PC-3 (cell line): ENCODE data around the gene SPDEF. TPM values are rescaled to one million over a fixed set of nuclear protein-coding genes. Genes with fewer than 3 reads are reported as not detected.

ENCODE experiments used
- ATAC-seq: fragments of 200-7000 bp; cut with Tn5 transposase; 2 replicates; pipeline ENCODE4 v1.9.1; 2020; ENCODE audit warnings: mild to moderate bottlenecking, moderate library complexity
- BruUV-seq: library from RNA; stranded (reverse); fragments of 400-500 nt; replicated peaks from 2 replicates; lab custom pipeline; 2021; lab: Mats Ljungman, UMichigan
- CTCF ChIA-PET: fragments of 300-600 bp; sonication (Branson Sonifier 250); formaldehyde crosslinking; loops from one replicate; lab custom pipeline; 2022; ENCODE audit warnings: antibody characterized with exemption; lab: Charles Lee
- POLR2A ChIA-PET: fragments of 300-600 bp; sonication (Branson Sonifier 250); formaldehyde crosslinking; loops from one replicate; lab custom pipeline; 2022; ENCODE audit warnings: antibody characterized with exemption; ENCODE audit not compliant: unreplicated experiment; lab: Charles Lee
- DNase-seq: peaks from one replicate; pipeline ENCODE4 v3.0.0-alpha.2; 2015
- H2AFZ ChIP-seq: fragments of 300-600 bp; sonication (generic); 2 replicates; pipeline ENCODE4 v1.6.0; 2016; ENCODE audit warnings: antibody characterized with exemption, low read length
- H3F3A ChIP-seq: fragments of 300-600 bp; sonication (generic); one replicate; pipeline ENCODE4 v1.6.0; 2017; ENCODE audit warnings: antibody characterized with exemption, low read length, control low read depth, mild to moderate bottlenecking; ENCODE audit not compliant: unreplicated experiment
- H3K27ac ChIP-seq: fragments of 300-600 bp; sonication (generic); 2 replicates; pipeline ENCODE4 v1.5.1; 2016; ENCODE audit warnings: mild to moderate bottlenecking, low read length
- H3K27me3 ChIP-seq: fragments of 300-600 bp; sonication (generic); 2 replicates; pipeline ENCODE4 v1.6.1; 2016; ENCODE audit warnings: low read length, mixed read lengths
- H3K36me3 ChIP-seq: fragments of 300-600 bp; sonication (generic); 2 replicates; pipeline ENCODE4 v1.6.1; 2016; ENCODE audit warnings: low read depth, mixed run types, low read length, mixed read lengths
- H3K4me1 ChIP-seq: fragments of 300-600 bp; sonication (generic); 2 replicates; pipeline ENCODE4 v1.5.1; 2016; ENCODE audit warnings: low read length; ENCODE audit not compliant: insufficient read depth
- H3K4me2 ChIP-seq: fragments of 300-600 bp; sonication (generic); 2 replicates; pipeline ENCODE4 v1.6.0; 2016; ENCODE audit warnings: low read length
- H3K4me3 ChIP-seq: fragments of 300-600 bp; sonication (generic); 2 replicates; pipeline ENCODE4 v1.5.1; 2016; ENCODE audit warnings: mild to moderate bottlenecking, low read length, mixed read lengths
- H3K79me2 ChIP-seq: fragments of 300-600 bp; sonication (generic); 2 replicates; pipeline ENCODE4 v1.6.1; 2017; ENCODE audit warnings: low read length, mixed read lengths
- H3K9ac ChIP-seq: fragments of 300-600 bp; sonication (generic); 2 replicates; pipeline ENCODE4 v1.6.0; 2016; ENCODE audit warnings: mild to moderate bottlenecking, low read length
- H3K9me2 ChIP-seq: fragments of 300-600 bp; sonication (generic); replicated peaks from 2 replicates; pipeline ENCODE4 v1.6.1; 2016; ENCODE audit warnings: mixed run types, low read length, mixed read lengths
- H3K9me3 ChIP-seq: fragments of 300-600 bp; sonication (generic); 2 replicates; pipeline ENCODE4 v1.6.1; 2016; ENCODE audit warnings: low read length, mixed read lengths
- H4K20me1 ChIP-seq: fragments of 300-600 bp; sonication (generic); 2 replicates; pipeline ENCODE4 v1.6.1; 2016; ENCODE audit warnings: low read length, mixed read lengths
- EZH2 ChIP-seq: fragments of 300-600 bp; sonication (generic); IDR thresholded peaks from one replicate; pipeline ENCODE4 v1.6.1; 2017; ENCODE audit warnings: antibody characterized with exemption, mild to moderate bottlenecking, low read length; ENCODE audit not compliant: unreplicated experiment
- EZH2phosphoT487 ChIP-seq: fragments of 300-600 bp; sonication (generic); IDR thresholded peaks from 2 replicates; pipeline ENCODE4 v1.6.1; 2018; ENCODE audit warnings: mild to moderate bottlenecking, antibody characterized with exemption, low read length, borderline replicate concordance
- intact Hi-C: fragments of 100-400 bp; cut with micrococcal nuclease; formaldehyde crosslinking; loops from 2 replicates; pipeline ENCODE4 v1.9.0; 2023
- total RNA-seq: library from RNA; depleted of rRNA; stranded (reverse); fragments of >200 nt; gene quantifications from 2 replicates; pipeline ENCODE4 v1.2.3, GENCODE V29; 2014
- TF ChIP-seq, protein P1 (sequence below): fragments of 300-600 bp; sonication (generic); conservative IDR thresholded peaks from 2 replicates; pipeline ENCODE4 v1.5.1; 2017; ENCODE audit warnings: antibody characterized with exemption, low read depth, mild to moderate bottlenecking, low read length

The SPDEF gene
- total RNA-seq, 1 experiment from 2014 or later = 190 TPM

GRCh38 chr6:34512738-34513115 lies 43.4 kb downstream of the SPDEF start:
- no peaks in the 10 kb centered on the region for H3K27me3 ChIP-seq
- ChIA-PET POLR2A (no interaction called here), CTCF (no interaction called here)
- no peaks in the 10 kb centered on the region for H3K4me1 ChIP-seq
- no peaks in the 10 kb centered on the region for H3F3A ChIP-seq
- no peaks in the 10 kb centered on the region for H3K9me2 ChIP-seq
- H3K9ac ChIP-seq = no peak overlapping the region
- no peak for TF ChIP-seq EZH2
- TF ChIP-seq, protein P1, sequence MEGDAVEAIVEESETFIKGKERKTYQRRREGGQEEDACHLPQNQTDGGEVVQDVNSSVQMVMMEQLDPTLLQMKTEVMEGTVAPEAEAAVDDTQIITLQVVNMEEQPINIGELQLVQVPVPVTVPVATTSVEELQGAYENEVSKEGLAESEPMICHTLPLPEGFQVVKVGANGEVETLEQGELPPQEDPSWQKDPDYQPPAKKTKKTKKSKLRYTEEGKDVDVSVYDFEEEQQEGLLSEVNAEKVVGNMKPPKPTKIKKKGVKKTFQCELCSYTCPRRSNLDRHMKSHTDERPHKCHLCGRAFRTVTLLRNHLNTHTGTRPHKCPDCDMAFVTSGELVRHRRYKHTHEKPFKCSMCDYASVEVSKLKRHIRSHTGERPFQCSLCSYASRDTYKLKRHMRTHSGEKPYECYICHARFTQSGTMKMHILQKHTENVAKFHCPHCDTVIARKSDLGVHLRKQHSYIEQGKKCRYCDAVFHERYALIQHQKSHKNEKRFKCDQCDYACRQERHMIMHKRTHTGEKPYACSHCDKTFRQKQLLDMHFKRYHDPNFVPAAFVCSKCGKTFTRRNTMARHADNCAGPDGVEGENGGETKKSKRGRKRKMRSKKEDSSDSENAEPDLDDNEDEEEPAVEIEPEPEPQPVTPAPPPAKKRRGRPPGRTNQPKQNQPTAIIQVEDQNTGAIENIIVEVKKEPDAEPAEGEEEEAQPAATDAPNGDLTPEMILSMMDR = no peak
- no peak for TF ChIP-seq EZH2phosphoT487
- no TSS peak for BruUV-seq
- no peak overlapping the region for H3K4me3 ChIP-seq
- ATAC-seq = no peak
- H4K20me1 ChIP-seq = no peaks in the 10 kb centered on the region
- H3K4me2 ChIP-seq = no peak overlapping the region
- intact Hi-C loops = no loop called here
- H3K79me2 ChIP-seq = no peaks in the 10 kb centered on the region
- H3K36me3 ChIP-seq = no peaks in the 10 kb centered on the region
- no peak overlapping the region for H3K27ac ChIP-seq
- no peaks in the 10 kb centered on the region for H3K9me3 ChIP-seq
- DNase-seq = no peak
- no peak overlapping the region for H2AFZ ChIP-seq

- ATAC-seq = no peak
- intact Hi-C loops = no loop called here
- no peak for DNase-seq
- H4K20me1 ChIP-seq = no peaks in the 10 kb centered on the region
- no peaks in the 10 kb centered on the region for H3K79me2 ChIP-seq
- no TSS peak for BruUV-seq
- no peak overlapping the region for H2AFZ ChIP-seq
- H3K36me3 ChIP-seq = no peaks in the 10 kb centered on the region
- H3K9ac ChIP-seq = no peak overlapping the region
- no peak overlapping the region for H3K4me2 ChIP-seq
- H3K9me2 ChIP-seq = no peaks in the 10 kb centered on the region
- H3K4me1 ChIP-seq = no peaks in the 10 kb centered on the region
- ChIA-PET POLR2A (no interaction called here), CTCF (no interaction called here)
- H3K27me3 ChIP-seq = no peaks in the 10 kb centered on the region
- H3F3A ChIP-seq = no peaks in the 10 kb centered on the region
- no peak for TF ChIP-seq EZH2
- no peak overlapping the region for H3K27ac ChIP-seq
- H3K9me3 ChIP-seq = no peaks in the 10 kb centered on the region
- no peak overlapping the region for H3K4me3 ChIP-seq
These were observed 44.0 kb downstream of the SPDEF start for GRCh38 chr6:34511915-34512737.

DNA sequence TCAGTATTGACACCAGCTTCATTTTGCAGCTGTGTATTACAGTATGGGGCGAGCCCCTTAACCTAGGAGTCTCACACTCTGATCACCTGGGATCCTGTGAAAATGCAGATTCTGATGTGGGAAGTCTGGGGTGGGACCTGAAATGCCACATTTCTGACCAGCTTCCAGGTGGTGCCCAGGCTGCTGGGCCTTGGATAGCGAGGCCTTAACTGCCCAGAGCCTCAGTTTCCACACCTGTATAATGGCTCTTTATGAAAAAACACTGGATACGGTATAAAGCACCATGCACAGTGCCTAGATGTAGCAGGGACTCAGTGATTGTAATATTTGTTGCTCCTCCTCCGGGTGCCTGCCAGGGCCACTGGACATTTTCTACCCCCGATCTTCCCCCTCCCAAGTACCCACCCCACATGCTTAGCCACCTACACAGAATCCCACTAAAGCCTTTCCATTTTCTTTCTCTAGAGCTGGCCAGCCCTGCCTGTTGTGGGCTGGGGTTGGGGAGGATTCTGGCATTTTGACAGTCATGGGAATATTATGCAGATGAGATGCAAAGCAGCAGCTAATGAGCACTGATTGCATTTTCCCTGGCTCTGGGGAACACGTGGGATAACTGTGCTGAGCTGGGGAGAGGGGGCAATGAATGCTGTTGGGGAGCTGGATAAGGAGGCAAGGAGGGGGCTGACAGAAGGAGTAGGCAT lies 44.8 kb downstream of the SPDEF start:
- H4K20me1 ChIP-seq = no peaks in the 10 kb centered on the region
- ATAC-seq = no peak
- no TSS peak for BruUV-seq
- CTCF ChIA-PET = no interaction called here
- H3K79me2 ChIP-seq = no peaks in the 10 kb centered on the region
- POLR2A ChIA-PET = no interaction called here
- H3K36me3 ChIP-seq = no peaks in the 10 kb centered on the region
- no peaks in the 10 kb centered on the region for H3K9me3 ChIP-seq
- no peaks in the 10 kb centered on the region for H3K4me1 ChIP-seq
- no peak overlapping the region for H3K9ac ChIP-seq
- no peaks in the 10 kb centered on the region for H3F3A ChIP-seq
- H3K27me3 ChIP-seq = no peaks in the 10 kb centered on the region
- intact Hi-C loops = no loop called here
- no peaks in the 10 kb centered on the region for H3K9me2 ChIP-seq
- H3K4me3 ChIP-seq = no peak overlapping the region
- no peak overlapping the region for H3K4me2 ChIP-seq
- no peak for DNase-seq
- H3K27ac ChIP-seq = no peak overlapping the region
- TF ChIP-seq EZH2 (no peak), EZH2phosphoT487 (no peak)
- TF ChIP-seq, protein P1 = no peak
- H2AFZ ChIP-seq = no peak overlapping the region
